NOMO-1 (cell line): ENCODE results near the gene C1QTNF2.

ENCODE experiments used
- DNase-seq, 2 experiments: peaks; one replicate each; lab custom pipeline; 2025; ENCODE audit not compliant: unreplicated experiment in 2 of 2; lab: John Stamatoyannopoulos, UW

The C1QTNF2 gene

DNA sequence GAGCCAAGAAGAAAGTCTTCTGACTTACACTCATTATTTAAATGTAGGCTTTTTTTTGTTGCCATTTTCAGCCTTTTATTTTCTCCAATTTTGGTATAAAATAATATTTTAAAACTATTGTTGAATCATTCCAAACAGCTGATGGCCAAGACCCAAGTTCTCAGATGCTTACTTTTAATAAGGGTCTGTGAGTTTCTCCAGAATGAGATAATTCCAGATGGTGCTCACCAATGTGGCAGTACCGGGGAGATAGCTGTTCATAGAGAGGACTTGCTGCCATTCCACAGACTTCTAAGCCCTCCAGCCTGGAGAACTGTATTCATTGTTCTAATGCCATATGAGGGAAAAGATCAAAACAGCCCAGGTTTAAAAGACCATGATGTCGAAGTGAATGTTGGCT lies 5.3 kb upstream of the C1QTNF2 start:
- DNase-seq: no peak

DNA sequence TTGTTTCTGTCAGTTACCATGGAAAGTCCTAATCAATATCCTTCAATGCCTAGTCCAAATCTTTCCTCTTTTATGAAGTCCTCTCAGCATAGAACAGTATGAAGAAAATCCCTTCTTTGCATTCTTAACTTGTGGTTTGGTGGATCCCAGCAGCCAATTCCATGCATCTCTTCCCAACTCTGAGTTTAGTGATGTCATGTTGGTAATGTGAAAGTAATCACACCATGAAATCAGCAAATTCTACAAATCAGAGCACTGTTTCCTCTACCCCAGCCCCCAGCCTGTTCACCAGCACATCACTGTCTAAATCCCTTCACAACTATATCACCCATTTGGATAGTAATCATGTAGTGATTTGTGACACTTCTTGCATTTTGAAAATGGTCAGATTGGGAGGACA lies 4.7 kb upstream of the C1QTNF2 start:
- DNase-seq: no peak

- DNase-seq: no peak
Observed at GRCh38 chr5:160371294-160371693, 868 bp upstream of the C1QTNF2 start.

- DNase-seq: no peak
Observed at GRCh38 chr5:160370713-160371034, 248 bp upstream of the C1QTNF2 start.

DNA sequence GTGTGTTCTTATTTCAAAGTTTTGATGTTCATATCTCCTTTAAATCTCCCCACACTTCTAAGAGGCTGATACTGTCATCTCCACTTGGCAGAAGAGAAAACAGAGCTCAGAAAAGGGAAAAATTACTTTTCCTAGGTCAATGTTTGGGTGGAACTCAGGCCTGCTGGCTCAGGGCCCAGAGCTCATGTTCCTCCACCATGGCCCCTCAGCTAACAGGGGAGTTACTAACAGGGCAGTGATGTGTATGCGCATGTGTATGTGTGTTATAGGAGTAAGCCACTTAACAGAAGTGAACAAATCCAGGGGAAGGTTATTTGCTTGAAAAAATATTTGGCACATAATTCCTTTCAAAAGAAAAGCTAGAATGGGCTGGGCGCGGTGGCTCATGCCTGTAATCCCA lies 2.5 kb downstream of the C1QTNF2 start:
- DNase-seq: no peak

- DNase-seq: no peak
Observed at GRCh38 chr5:160367261-160367660, 3.2 kb downstream of the C1QTNF2 start.

DNA sequence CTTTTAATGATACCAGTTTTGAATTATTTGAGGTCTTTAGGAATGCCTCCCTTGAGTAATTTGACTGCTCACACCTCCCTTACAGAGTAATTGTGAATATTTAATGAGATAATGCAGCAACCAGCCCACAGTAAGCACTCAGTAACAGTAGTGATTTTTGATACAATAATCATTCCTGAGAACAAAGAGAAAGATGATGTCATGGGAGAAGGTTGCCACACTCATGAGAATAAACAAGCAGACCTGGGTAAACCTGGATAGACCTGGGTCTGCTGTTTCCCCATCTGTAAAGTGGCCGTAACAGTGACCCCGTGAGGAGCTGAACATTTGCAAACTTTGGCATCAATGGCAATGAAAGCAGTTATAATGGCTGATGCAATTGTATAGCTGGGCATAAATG lies 4.2 kb downstream of the C1QTNF2 start:
- DNase-seq: no peak

GRCh38 chr5:160363660-160364395 lies 6.6 kb downstream of the C1QTNF2 start:
- DNase-seq: no peak

GRCh38 chr5:160363211-160363610 lies 7.2 kb downstream of the C1QTNF2 start:
- DNase-seq: no peak

DNA sequence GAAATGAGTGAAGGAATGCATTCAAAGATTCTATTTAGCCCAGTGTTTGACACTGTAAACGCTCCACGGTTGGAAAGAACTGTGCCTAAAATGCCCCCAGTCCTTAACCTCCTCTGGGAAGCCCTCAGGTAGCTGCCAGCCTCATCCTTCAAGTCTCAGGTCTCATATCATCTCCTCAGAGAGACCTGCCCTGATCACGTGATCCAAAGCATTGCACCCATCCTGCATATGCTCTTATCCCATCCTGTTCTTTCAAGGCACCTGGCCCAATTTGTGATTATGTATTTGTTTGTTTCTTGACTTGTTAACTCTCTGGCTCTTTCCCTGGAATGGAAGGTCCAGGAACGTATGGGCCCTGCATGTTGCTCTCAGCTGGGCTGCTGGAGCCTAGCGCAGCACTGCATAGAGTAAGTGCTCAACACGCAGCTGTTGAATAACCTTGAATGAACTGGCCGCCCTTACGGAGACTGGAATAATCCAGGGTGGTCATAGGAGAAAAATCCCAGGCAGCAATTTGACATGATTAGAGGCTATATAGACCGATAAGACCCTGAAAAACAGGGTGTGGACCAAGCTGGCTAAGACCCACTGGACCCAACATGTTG lies 8.7 kb downstream of the C1QTNF2 start:
- DNase-seq: no peak

DNA sequence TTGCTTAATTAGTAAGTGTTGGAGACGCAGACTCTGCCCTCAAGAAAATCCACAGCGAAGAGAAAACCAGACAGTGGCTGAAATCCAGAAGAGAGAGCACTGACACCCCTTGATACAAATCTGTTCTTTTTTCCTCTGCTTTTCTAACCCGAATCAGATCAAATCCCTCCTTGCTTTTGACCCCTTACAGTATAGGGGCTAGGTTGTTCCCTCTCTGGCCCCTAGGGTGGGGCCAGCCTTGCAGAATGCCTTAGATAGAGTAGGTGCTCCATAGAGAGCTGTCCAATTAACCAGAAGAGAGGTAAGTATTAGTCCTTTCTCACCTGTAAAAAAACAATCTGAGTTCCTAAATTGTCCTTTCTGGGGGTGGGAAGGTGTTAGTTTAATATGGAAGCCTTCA lies 10.1 kb downstream of the C1QTNF2 start:
- no peak for DNase-seq

GRCh38 chr5:160359816-160360215 lies 10.6 kb downstream of the C1QTNF2 start:
- DNase-seq: no peak

DNA sequence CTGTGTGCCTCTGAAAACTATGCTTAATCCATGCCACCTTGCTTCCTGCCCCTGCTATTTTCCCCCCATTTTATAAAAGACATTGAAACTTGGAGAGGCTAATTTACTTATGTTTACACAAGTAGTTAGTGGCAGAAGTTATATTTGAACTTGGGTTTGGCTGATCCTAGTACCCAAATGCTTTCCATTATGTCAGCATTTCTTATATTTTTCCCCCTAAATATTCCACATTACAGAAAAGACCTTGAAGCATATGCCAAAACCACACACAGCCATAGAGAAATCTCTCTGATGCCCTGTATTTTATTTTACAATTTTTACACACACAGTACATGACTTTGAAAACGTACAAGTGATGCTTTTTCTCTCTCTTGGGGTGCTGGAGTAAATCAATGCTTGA lies 11.2 kb downstream of the C1QTNF2 start:
- DNase-seq: no peak

GRCh38 chr5:160357861-160358411 lies 12.5 kb downstream of the C1QTNF2 start:
- DNase-seq: no peak

DNA sequence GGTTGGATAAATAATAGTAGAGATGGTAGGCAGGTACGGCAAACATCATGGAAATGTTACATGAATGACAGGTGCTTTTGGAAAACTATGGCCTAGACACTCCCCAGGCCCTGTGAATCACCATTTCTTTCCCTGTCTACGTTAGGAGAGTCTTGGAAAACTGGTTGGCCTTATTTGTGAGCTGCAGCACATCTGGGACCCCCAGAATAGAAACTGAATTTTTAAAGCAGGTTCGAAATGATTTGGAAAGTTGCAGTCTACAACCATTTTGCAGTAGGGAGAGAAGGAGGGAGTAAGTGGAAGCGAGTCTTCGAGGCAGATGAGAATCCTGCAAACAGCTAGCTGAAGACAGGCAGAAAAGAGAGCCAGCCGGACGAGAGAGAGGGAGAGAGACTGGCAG lies 13.0 kb downstream of the C1QTNF2 start:
- no peak for DNase-seq

GRCh38 chr5:160356550-160357347 lies 13.7 kb downstream of the C1QTNF2 start:
- DNase-seq: no peak

DNA sequence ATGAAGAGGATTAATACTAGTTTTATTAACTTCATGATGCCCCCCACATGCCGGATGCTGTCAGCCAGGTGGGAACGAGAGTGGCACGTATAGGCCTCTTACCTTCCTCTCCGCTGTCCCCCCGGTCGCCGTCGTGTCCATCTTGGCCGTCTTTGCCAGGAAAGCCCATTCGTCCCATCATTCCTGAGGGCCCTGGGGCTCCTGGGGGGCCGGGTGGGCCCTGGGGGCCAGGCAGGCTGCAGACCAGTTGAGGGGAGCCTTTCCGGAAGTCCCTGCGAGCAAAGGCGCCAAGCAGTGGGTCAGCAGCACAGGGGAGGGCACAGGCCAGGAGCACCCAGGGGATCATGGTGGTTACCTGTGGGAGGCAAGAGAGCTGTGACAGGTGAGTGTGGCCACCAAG lies 15.8 kb downstream of the C1QTNF2 start:
- DNase-seq: no peak

DNA sequence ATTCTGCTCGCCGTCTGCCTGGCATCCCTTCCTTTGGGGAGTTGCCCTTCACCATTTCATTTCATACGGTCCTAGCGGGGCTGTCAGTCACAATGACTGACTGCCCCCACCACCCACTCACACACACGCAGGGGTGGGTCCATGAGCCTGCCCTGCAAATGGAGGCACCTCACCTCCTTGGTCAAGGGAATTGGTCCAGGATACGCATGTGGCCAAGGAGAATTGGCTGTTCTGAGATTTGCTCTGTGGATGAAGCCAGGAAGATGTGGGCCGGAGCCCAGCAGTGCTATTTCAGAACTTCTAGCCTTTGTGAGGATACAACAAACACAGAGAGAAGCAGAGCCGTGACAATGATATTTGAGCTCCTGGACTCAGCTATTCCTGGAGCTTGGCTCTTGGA lies 17.0 kb downstream of the C1QTNF2 start:
- DNase-seq: no peak

DNA sequence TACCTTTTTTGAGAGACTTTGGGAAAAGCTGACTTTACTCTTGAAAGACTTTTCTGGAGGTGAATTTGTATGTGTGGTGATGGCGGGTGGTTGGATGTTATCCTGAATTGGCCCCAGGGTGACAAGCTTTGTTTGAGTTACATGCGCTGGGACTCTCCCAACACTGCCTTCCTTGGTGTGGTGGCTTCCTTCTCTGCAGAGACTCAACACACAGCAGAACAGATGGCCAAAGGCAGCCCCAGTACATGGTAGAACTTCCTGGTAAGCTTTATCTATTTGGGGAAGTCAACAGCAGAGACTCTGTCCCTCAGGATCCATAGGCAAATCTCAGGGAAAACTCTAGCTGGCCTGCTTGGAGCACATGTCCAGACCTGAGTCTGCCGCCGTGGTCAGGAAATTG lies 18.1 kb downstream of the C1QTNF2 start:
- no peak for DNase-seq

DNA sequence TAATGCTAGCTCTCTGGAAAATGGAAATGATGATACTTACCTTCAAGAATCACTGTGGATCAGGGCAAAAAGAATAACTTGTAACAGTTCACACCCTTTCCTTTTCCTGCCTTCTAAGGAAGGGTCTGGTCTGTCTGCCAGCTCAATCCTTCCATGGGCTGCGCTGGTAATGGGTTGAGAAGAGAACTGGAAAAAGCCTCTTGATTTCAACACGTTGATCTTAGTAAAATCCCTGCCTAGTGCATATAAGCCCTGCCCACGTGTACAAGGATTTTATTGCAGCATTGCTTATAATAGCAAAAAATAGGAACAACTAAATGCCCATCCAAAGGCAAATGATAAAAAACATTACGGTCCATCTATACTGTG lies 20.5 kb downstream of the C1QTNF2 start:
- DNase-seq: no peak

DNA sequence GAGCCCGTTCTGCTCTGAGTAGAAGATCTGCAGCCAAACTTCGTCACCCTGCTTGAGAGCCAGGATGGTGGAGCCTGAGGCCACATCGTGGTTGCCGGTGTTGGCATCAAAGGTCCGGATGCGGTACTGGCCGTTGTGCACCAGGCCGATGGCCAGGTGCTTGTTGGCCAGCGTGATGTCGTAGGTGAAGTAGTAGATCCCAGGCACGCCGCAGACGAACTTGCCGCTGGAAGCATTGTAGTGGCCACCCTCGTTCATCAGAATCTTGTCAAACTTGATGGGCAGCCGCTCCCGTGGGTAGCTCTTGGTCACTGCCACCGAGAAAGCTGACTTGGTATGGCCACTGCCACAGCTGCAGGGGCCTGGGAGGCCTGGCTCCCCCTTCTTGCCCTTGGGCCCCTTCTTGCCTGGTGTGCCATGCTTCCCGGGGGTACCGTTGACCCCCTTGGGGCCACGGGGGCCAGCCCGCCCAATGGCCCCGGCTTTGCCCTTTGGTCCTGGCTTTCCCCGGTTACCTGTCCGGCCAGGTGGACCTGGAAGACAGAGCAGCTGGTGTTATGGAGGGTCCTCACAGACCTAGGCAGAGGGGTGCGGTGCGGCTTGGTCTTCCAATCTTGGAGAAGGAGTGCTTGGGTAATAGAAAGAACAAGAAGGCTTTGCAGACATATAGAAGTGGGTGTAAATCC lies 21.0 kb downstream of the C1QTNF2 start:
- no peak for DNase-seq
